Cardiac ventricle fibroblast (primary cell): ENCODE measurements around the gene SP7. TPM values are rescaled to one million over a fixed set of nuclear protein-coding genes. Genes with fewer than 3 reads are reported as not detected.

Experiments used
- total RNA-seq: library from RNA; depleted of rRNA; stranded (reverse); fragments of >200 nt; gene quantifications from 2 replicates; pipeline ENCODE4 v1.2.3, GENCODE V29; 2015

SP7 gene
- total RNA-seq, result not detected in 2 replicates

DNA sequence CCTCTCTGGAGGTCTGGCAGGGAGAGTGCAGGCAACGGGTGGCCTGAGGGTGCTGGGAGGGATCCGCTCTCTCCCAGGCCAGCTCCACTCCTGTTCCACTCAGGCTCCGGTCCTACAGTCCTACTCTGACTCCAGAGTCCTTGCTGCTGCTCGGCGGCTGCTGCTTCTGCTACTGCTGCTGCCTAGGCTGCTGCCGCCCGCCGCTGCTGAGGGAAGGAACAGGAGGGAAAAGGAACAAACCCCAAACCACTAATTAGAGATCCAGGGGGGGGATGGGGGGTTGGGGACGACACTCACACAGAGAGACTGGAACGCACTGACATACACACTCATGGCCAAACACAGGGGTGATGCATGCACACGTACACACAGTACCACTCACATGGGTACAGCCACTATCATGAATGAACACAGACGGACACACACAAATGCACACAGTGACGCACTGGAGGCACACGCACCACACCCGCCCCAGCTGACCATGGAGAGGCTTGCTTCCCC, at the start of gene SP7:
Gene SP7 (minus strand): TSS at position 174 of the 501 bp plus-strand sequence. CDS start 708 bp downstream, outside the sequence.

DNA sequence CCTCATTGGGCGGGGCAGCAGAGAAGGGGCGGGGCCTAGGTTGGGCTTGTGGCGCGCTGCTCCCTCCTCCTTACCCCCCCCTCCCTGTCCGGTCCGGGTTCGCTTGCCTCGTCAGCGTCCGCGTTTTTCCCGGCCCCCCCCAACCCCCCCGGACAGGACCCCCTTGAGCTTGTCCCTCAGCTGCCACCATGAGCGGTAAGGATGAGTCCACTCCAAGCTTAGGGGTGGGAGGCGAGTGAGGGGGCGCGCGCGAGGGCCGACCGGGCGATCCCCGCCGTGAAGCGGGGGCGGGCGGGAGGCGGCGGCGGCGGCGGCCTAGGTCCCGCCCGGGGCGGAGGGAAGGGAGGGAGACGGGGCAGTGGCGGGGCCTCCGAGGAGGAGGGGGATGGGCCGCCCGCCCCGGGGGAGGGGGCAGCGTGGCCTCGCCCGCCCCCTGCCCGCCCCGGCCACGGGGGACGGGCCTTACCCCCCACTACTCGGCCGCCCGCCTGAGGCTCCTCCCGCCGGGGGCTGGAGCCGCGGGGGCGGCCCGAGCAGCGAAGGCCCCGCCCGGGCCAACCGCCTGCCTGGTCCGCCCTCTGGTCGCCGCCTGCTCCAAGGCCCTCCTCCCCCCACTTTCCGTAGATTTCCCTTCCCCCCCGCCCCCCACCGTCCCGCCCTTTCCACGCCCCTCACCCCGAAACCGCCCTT, 44.1 kb upstream of the SP7 start, which contains the start of gene SP1:
Gene SP1 (plus strand): TSS at position 73 of the 690 bp plus-strand sequence. CDS start 116 bp downstream, at position 189.

DNA sequence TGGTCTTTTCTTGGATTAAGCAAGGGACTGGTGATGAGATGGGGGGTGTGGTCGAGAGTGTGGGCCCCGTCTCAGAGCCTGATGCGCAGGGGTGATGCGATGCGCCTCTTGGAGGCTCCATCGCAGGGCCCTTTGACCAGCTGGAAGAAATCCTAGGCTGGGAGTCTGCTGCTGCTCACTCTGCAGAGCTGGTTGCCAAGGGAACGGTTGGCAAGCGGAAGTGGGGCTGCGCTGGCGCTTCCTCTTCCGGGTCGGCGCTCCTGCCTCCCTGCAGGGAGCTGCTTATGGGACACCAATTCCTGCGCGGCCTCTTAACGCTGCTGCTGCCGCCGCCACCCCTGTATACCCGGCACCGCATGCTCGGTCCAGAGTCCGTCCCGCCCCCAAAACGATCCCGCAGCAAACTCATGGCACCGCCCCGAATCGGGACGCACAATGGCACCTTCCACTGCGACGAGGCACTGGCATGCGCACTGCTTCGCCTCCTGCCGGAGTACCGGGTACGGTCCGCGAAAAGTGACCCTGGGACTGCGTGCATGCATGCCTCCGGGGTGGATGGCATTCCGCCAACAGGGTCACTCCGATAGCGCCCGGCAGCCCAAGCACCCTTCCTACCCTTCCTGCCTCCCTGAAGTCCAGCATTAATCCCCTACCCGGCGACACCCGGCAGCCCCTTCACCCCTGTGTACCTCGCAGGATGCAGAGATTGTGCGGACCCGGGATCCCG, 36.5 kb downstream of the SP7 start, which contains the start of gene MYG1:
Gene MYG1 (plus strand): TSS at position 242 of the 727 bp plus-strand sequence. CDS start 43 bp downstream, at position 285.

DNA sequence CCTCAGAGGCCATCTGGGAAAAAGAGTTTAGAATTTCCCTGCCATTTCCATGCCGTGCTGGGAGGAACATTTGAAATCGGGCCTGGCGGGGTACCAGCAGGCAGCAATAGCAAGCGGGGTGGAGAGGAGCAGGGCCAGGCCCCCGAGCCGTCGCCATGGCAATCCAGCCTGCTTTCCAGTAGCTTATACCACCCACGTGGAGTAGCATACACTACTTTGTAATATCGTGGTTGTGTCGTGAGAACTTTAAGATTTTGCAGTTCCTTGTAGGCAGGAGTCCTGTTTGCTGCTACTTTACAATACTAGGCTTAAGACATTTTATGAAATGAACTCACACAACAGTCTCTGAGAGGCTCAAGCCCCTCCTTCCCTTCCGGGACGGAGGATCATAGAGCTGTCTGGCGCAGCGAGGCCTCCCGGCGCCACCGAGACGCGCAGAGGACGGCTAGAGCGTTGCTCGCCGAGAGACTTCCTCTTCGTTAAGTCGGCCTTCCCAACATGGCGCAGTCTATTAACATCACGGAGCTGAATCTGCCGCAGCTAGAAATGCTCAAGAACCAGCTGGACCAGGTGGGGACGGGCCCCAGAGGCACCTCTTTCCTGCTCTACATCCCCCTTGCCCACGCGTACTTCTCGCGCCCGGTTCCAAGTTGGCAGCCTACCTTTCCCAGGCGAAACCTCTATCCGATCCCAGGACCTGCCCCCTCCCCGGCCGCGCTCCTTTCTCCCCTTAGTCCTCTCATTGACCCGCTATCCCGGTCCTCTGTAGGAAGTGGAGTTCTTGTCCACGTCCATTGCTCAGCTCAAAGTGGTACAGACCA, 40.9 kb downstream of the SP7 start, which contains the start of gene PFDN5:
Gene PFDN5 (plus strand): TSS at position 473 of the 821 bp plus-strand sequence. CDS start 26 bp downstream, at position 499.

Other genes with a start within 250 kb of the SP7 start
- gene IGFBP6, start 238.7 kb downstream of the SP7 start, total RNA-seq, result 457 and 644 TPM in 2 replicates
- not detected in 2 replicates for gene SOAT2, start 232.9 kb downstream of the SP7 start, total RNA-seq
- gene ZNF740, start 155.6 kb downstream of the SP7 start, total RNA-seq, result 6.0 and 7.5 TPM in 2 replicates
- 6.8 and 16.6 TPM in 2 replicates for gene CSAD, start 155.4 kb downstream of the SP7 start, total RNA-seq
- gene ITGB7, start 129.1 kb downstream of the SP7 start, total RNA-seq, result 0.59 TPM in 1 of 2 replicates, not detected in the other
- 15.8 and 16.4 TPM in 2 replicates for gene RARG, start 104.1 kb downstream of the SP7 start, total RNA-seq
- gene ESPL1, start 68.1 kb downstream of the SP7 start, total RNA-seq, result 1.1 and 3.6 TPM in 2 replicates
- 553 and 569 TPM in 2 replicates for gene PFDN5, start 40.8 kb downstream of the SP7 start, total RNA-seq
- 44.5 and 67.0 TPM in 2 replicates for gene MYG1, start 36.7 kb downstream of the SP7 start, total RNA-seq
- gene AAAS, start 14.7 kb downstream of the SP7 start, total RNA-seq, result 29.9 and 44.4 TPM in 2 replicates
- 32.3 and 35.4 TPM in 2 replicates for gene SP1, start 43.8 kb upstream of the SP7 start, total RNA-seq
- not detected in 2 replicates for gene AMHR2, start 87.5 kb upstream of the SP7 start, total RNA-seq
- 61.0 and 79.9 TPM in 2 replicates for gene PRR13, start 105.4 kb upstream of the SP7 start, total RNA-seq
- gene PCBP2, start 115.7 kb upstream of the SP7 start, total RNA-seq, result 506 and 512 TPM in 2 replicates
- 30.6 and 31.4 TPM in 2 replicates for gene MAP3K12, start 163.1 kb upstream of the SP7 start, total RNA-seq
- 26.5 and 32.2 TPM in 2 replicates for gene TARBP2, start 164.9 kb upstream of the SP7 start, total RNA-seq
- not detected in 2 replicates for gene NPFF, start 171.1 kb upstream of the SP7 start, total RNA-seq